SU-DHL-6 (cell line): Measurements from ENCODE around the gene SEMG1.

Experiments
- EZH2phosphoT487 ChIP-seq: fragments of 200-600 bp; sonication (generic), shearing (Covaris generic); conservative IDR thresholded peaks from 2 replicates; pipeline ENCODE4 v1.6.1; 2018; ENCODE audit warnings: mild to moderate bottlenecking, antibody characterized with exemption, low read length, moderate library complexity, mixed read lengths
- TF ChIP-seq, protein P1 (sequence below): fragments of 200-600 bp; sonication (generic); IDR thresholded peaks from one replicate; pipeline ENCODE4 v1.5.1; 2017; ENCODE audit warnings: antibody characterized with exemption, mild to moderate bottlenecking, low read length, moderate library complexity; ENCODE audit not compliant: insufficient read depth, poor library complexity, severe bottlenecking

DNA sequence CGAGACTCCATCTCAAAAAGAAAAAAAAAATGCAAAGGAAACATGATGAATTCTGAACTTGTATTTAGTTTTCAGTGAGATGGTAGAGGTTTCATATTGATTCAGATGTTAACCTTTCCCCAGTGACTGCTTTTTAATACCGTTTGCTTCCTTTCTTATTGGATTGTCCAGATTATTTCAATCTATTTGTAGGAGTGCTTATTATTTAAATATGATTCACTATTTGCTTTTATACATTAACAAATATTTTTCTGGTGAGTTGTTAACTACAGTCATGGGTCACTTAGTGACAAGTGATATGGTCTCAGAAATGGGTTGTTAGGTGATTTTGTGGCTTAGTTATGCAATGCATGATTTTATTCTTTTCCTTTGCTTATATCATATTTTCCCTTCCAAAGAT, 23.7 kb upstream of the SEMG1 start:
- no peak for TF ChIP-seq EZH2phosphoT487
- TF ChIP-seq, protein P1, sequence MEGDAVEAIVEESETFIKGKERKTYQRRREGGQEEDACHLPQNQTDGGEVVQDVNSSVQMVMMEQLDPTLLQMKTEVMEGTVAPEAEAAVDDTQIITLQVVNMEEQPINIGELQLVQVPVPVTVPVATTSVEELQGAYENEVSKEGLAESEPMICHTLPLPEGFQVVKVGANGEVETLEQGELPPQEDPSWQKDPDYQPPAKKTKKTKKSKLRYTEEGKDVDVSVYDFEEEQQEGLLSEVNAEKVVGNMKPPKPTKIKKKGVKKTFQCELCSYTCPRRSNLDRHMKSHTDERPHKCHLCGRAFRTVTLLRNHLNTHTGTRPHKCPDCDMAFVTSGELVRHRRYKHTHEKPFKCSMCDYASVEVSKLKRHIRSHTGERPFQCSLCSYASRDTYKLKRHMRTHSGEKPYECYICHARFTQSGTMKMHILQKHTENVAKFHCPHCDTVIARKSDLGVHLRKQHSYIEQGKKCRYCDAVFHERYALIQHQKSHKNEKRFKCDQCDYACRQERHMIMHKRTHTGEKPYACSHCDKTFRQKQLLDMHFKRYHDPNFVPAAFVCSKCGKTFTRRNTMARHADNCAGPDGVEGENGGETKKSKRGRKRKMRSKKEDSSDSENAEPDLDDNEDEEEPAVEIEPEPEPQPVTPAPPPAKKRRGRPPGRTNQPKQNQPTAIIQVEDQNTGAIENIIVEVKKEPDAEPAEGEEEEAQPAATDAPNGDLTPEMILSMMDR: no peak
